A549 (cell line): ENCODE results near the gene ZC3H13.

Source experiments
- CHD2 ChIP-seq: fragments of 150-350 bp; IDR thresholded peaks from 2 replicates; pipeline ENCODE4 v1.6.1; 2014; ENCODE audit warnings: low read length; ENCODE audit not compliant: partially characterized antibody
- E2F6 ChIP-seq: IDR thresholded peaks from 2 replicates; pipeline ENCODE4 v1.6.1; 2012; ENCODE audit warnings: low read depth, borderline replicate concordance
- ELK1 ChIP-seq: fragments of 150-350 bp; IDR thresholded peaks from 2 replicates; pipeline ENCODE4 v1.6.1; 2014; ENCODE audit warnings: low read depth, mild to moderate bottlenecking, low read length
- EP300 ChIP-seq, 2 experiments: fragments of >200 bp; sonication (Bioruptor Twin); formaldehyde crosslinking; IDR thresholded peaks; 2 replicates in 1 of 2; 3 replicates in 1 of 2; pipeline ENCODE4 v1.6.1; 2016 to 2017
- JUNB ChIP-seq: fragments of >200 bp; sonication (Bioruptor Twin); formaldehyde crosslinking; IDR thresholded peaks from 2 replicates; pipeline ENCODE4 v1.6.1; 2016
- NR3C1 ChIP-seq: fragments of >200 bp; sonication (Bioruptor Twin); formaldehyde crosslinking; IDR thresholded peaks from 3 replicates; pipeline ENCODE4 v1.6.1; 2017
- POLR2A ChIP-seq: IDR thresholded peaks from 2 replicates; pipeline ENCODE4 v1.6.1; 2012; ENCODE audit warnings: mild to moderate bottlenecking, low read length
- RCOR1 ChIP-seq: fragments of 150-350 bp; IDR thresholded peaks from 2 replicates; pipeline ENCODE4 v1.6.1; 2014; ENCODE audit warnings: antibody characterized with exemption, low read length, low read depth
- RFX5 ChIP-seq: fragments of 450-650 bp; IDR thresholded peaks from 2 replicates; pipeline ENCODE4 v1.7.1; 2014; ENCODE audit warnings: antibody characterized with exemption, mild to moderate bottlenecking, moderate library complexity
- SMC3 ChIP-seq: fragments of >200 bp; sonication (Bioruptor Twin); formaldehyde crosslinking; IDR thresholded peaks from 3 replicates; pipeline ENCODE4 v1.6.1; 2018; ENCODE audit warnings: inconsistent platforms
- USF2 ChIP-seq: fragments of 450-650 bp; IDR thresholded peaks from 2 replicates; pipeline ENCODE4 v1.6.1; 2014; ENCODE audit warnings: antibody characterized with exemption
- ZC3H11A ChIP-seq: fragments of 450-650 bp; IDR thresholded peaks from 2 replicates; pipeline ENCODE4 v1.6.1; 2014; ENCODE audit warnings: antibody characterized with exemption, mild to moderate bottlenecking

GRCh38 chr13:45943965-45944364 is 108.6 kb downstream of the ZC3H13 start:
- TF ChIP-seq CHD2 (no peak), JUNB (no peak), EP300 (IDR thresholded peaks at IDR 0.05) (no peak), RFX5 (no peak), E2F6 (no peak), SMC3 (no peak), ELK1 (no peak), POLR2A (no peak), RCOR1 (no peak), NR3C1 (no peak), ZC3H11A (no peak), USF2 (no peak)
